ENCODE results near the gene SLC35F2. TPM values are rescaled to one million over a fixed set of nuclear protein-coding genes. Genes with fewer than 3 reads are reported as not detected.
A peak's percentile ranks its signal among the peaks of the same experiment; 100 is the strongest.
"Not testable (repeated sequence)": the region's sequence is repeated elsewhere in the genome, so short reads cannot be mapped to it uniquely, and the experiment has no call there.

Gene SLC35F2
- polyA plus RNA-seq, 1 donor, result 4.1 TPM

- no peak for DNase-seq (ENCODE audit: low read depth)
Observed at GRCh38 chr11:107842412-107843100, 16.0 kb downstream of the SLC35F2 start.

GRCh38 chr11:107840129-107840484 lies 18.5 kb downstream of the SLC35F2 start:
- DNase-seq (ENCODE audit: low read depth), result no peak

GRCh38 chr11:107836851-107837250 lies 21.7 kb downstream of the SLC35F2 start:
- DNase-seq (ENCODE audit: low read depth), result no peak

- no peak for DNase-seq (ENCODE audit: low read depth)
Observed at GRCh38 chr11:107834995-107835394, 23.6 kb downstream of the SLC35F2 start.

DNA sequence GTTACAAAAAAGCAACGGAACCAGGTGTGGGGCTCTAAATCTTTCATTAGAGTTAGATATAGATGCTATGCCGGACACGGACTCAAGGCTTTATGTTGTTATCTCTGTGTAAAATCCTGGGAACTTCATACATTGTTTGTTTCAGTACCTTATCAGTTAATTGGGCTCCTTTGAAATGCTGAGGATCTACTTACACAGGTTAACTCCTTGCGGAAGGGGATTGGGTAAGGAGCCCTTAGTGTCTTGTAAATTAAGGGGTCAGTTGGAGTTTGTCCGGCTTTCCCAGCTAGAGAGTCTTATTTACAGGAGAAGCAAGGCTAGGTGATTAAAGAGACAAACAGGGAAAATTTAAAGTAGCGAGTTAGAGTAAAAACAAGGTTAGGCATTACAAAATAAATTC lies 24.7 kb downstream of the SLC35F2 start:
- DNase-seq (ENCODE audit: low read depth), result not testable (repeated sequence)

- no peak for DNase-seq (ENCODE audit: low read depth)
Observed at GRCh38 chr11:107830915-107831540, 27.6 kb downstream of the SLC35F2 start.

- DNase-seq (ENCODE audit: low read depth), result no peak
Observed at GRCh38 chr11:107827041-107827440, 31.5 kb downstream of the SLC35F2 start.

- no peak for DNase-seq (ENCODE audit: low read depth)
Observed at GRCh38 chr11:107825875-107826274, 32.7 kb downstream of the SLC35F2 start.

DNA sequence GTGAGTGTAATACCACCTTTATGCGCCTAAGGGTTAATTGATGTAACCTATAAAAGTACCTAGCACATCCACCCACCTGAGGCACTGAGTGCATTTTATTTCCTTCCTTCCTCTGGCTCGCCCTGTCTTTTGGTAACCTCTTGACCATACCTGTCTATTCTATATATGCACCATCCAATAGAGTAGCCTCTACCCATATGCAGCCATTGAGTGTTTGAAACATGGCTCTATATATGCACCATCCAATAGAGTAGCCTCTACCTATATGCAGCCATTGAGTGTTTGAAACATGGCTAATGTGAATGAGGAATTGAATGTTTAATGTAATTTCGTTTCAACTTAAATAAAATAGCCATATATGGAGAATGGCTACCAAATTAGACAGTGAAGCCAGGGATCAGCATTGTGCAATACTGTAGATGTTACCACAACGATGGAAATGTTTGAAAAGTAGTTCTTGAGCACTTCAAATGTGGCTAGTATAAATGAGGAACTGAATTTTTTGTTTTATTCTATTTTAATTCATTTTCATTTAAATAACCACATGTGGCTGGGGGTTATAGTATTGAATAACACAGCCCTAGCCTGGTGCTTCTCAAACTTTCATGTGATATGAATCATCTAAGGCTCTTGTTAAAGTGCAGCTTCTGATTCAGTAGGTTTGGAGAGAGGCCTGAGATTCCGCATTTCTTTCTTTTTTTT lies 33.8 kb downstream of the SLC35F2 start:
- DNase-seq (ENCODE audit: low read depth), result no peak

GRCh38 chr11:107821199-107821927 lies 37.2 kb downstream of the SLC35F2 start:
- DNase-seq (ENCODE audit: low read depth), result no peak

DNA sequence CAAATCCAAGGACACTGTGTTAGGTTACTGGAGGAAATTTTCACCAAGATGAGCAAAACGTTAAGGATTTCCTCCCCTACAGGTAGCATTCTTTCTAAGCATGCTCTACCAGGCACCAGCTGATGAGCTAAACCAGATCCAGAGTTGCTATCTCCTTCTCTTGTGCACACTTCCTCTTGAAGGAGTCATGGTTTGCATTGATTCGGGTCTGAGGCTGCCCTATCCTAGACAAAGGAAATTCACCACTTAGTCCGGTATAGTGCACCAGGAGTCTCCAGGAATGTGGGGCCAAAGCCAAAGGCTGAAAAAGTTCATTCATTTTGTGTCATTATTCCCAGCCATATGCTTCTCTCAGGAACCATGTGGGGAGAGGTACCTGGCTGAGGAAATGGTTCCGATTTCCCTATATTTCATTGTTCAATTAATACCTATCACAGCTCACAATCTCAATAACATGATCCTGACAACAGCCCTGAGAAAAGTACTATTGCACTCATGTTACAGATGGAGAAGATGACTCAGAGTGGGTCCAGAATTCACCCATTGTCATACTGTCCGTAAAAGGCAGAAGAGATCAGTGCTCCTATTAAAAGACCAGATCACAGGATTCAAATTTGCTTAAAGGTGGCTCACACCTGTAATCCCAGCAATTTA lies 39.1 kb downstream of the SLC35F2 start:
- DNase-seq (ENCODE audit: low read depth), result no peak

DNA sequence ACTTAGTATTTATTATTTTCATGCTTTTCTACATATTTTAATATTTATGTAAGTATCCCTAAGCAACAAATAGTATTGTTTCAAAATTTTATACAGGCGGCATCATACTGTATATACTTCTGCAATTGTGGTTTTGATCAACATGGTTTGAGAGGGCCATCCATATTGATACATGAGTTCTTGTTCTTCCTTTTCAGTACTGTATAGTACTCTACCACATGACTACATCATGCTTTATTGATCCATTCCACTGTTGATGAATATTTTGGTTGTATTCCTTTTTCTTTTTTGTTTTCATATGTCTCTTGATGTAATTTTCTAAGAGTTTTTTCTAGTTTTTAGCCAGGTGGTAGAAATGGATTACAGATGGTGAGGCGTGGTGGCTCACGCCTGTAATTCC lies 40.1 kb downstream of the SLC35F2 start:
- no peak for DNase-seq (ENCODE audit: low read depth)

DNA sequence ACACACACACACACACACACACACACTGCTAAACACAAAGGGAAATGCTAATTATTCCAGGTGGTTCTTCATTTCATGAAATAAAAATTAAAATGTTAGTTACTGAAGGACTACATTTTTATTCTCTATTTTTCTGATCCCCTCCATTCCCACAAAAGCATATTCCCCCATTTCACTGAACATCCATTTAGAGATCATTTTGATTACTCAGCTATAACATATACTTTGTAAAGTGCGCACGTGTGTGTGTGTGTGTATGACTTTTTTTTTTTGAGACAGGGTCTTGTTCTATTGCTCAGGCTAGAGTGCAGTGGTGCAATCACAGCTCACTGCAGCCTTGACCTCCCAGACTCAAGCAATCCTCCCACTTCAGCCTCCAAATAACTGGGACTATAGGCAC lies 42.6 kb downstream of the SLC35F2 start:
- DNase-seq (ENCODE audit: low read depth), result no peak

DNA sequence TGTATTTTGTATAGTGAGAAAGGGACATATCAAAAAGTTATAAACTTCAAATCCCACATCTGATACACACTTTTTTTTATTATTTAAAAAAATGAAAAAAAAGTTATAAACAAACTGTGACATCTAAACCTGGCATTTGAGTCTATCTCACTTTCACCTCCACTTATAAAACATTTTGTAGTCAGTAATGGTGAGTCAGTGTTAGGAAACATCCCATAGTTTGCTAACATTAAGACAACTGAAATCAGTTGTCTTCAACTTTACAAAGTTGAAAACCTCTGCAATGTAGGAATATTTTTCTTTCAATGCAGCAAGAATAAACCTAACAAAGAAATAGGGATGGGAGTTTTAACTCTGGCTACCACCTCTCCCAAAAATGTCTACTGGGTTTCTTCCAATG lies 47.7 kb downstream of the SLC35F2 start:
- no peak for DNase-seq (ENCODE audit: low read depth)

- no peak for DNase-seq (ENCODE audit: low read depth)
Observed at GRCh38 chr11:107808521-107808920, 50.1 kb downstream of the SLC35F2 start.

- no peak for DNase-seq (ENCODE audit: low read depth)
Observed at GRCh38 chr11:107804971-107805370, 53.6 kb downstream of the SLC35F2 start.

- DNase-seq (ENCODE audit: low read depth), result no peak
Observed at GRCh38 chr11:107804211-107804610, 54.4 kb downstream of the SLC35F2 start.

- DNase-seq (ENCODE audit: low read depth), result no peak
Observed at GRCh38 chr11:107801641-107802040, 56.9 kb downstream of the SLC35F2 start.

DNA sequence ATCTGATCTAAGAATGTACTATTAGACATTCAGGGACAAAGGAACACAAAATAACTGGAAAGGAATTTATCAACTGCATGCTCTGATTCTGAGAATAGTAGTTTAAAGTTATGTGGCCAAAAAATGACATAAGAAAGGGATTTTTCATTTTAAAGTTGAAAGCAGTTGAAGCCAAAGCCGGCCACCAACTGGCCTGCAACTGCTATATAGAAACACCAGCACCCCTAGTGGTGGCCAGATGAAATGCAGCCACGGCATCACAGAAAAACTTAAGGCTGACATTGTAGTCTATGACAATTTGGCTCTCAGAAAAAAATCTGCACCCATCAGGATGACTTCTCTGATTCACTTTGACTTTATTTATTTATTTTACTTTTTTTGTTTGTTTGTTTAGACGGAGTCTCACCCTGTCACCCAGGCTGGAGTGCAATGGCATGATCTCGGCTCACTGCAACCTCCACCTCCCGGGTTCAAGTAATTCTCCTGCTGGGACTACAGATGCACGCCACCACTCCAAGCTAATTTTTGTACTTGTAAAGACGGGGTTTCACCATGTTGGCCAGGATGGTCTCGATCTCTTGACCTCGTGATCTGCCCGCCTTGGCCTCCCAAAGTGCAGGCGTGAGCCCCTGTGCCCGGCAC lies 59.2 kb downstream of the SLC35F2 start:
- peak; percentile 41 for DNase-seq (ENCODE audit: low read depth)

- DNase-seq (ENCODE audit: low read depth), result no peak
Observed at GRCh38 chr11:107792049-107792443, 66.5 kb downstream of the SLC35F2 start.

- no peak for DNase-seq (ENCODE audit: low read depth)
Observed at GRCh38 chr11:107791343-107792048, 67.1 kb downstream of the SLC35F2 start.
